ENCODE measurements around the gene ACOT13. TPM values are rescaled to one million over a fixed set of nuclear protein-coding genes. Genes with fewer than 3 reads are reported as not detected.

Gene ACOT13
- total RNA-seq, 1 experiment from 2014 or later: 33.5 TPM

DNA sequence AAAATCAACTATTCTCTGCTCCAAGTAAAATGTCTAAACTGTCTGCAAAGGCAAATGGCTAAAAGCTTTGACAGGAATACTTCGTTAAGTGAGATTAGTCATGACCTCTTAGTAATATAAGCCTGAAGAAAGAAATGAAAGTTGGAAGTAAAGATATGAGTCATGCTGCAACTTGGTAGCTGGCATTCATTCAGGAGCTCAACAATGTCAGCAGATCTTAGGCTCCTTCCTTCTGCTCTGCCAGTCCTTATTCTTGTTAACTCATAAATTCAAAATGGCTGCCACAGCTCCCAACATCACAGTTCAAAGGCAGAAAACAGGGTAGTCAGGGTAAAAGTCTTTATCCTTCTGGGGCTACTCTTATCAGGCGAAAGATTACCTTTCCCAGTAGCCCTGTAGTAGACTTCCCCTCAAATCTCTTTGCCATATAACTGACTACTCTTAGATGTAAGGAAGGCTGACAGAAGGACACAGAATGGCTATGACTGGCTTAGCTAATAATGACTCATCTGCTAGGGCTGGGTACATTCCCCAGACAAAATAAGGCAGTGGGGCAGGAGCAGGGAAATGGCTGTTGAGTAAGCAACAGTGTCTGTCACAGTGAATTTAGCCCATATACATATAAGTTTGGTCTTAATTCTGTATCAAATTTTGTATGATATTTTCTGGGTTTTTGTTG is 76.5 kb downstream of the ACOT13 start:
- no peaks in the 10 kb centered on the region for H4K20me1 ChIP-seq (ENCODE audit: insufficient read depth)
- no TSS peak for BruUV-seq (replicated peaks)
- peak overlapping the region; percentile 6 to 36; a peak in 3 of 4 replicates for H3K4me3 ChIP-seq (replicated peaks in 1 of 2; ENCODE audit: low read depth in 1 of 2, low read length in 2 of 2)
- 0 out of 2 replicates have a peak, but pooled peaks cover 3% of the 10 kb centered on the region for H3K9me2 ChIP-seq (ENCODE audit: insufficient read depth)
- peak overlapping the region; percentile 59 for H3K27ac ChIP-seq (ENCODE audit: low read depth, low read length)
- ATAC-seq (peak; percentile 88), DNase-seq (ENCODE audit: low read depth, low spot score) (peak; percentile 76)
- RAD21 ChIA-PET (ENCODE audit: low non-redundant PET in 1 of 2, low total read pairs in 2 of 2, uncharacterized antibody in 2 of 2, unreplicated experiment in 2 of 2): interaction anchor here in 1 of 2 experiments (0.8 kb wide), 1 partner anchor 160 kb away, joined by 3 read pairs; no protein-coding TSS in a partner anchor
- H3K79me2 ChIP-seq (ENCODE audit: insufficient read depth, low read length): no peaks in the 10 kb centered on the region
- CTCF ChIA-PET: interaction anchor here (1.0 to 1.3 kb wide), 4 partner anchors 16 to 222 kb away, joined by 3 to 4 read pairs (median 3); no protein-coding TSS in a partner anchor
- H3K9me3 ChIP-seq (ENCODE audit: control insufficient read depth in 1 of 2, insufficient read depth in 1 of 2, low read depth in 1 of 2, low read length in 2 of 2): no peaks in the 10 kb centered on the region
- no peaks in the 10 kb centered on the region for H3K36me3 ChIP-seq (ENCODE audit: control insufficient read depth in 1 of 2, insufficient read depth in 2 of 2, low read length in 2 of 2)
- intact Hi-C loops (cut with micrococcal nuclease): loop anchor here (1.0 kb wide), 1 partner anchor 22 kb away; no protein-coding TSS in a partner anchor
- POLR2A ChIA-PET: interaction anchor here (0.6 to 1.4 kb wide), 6 partner anchors 9 to 274 kb away, joined by 3 to 5 read pairs (median 5); no protein-coding TSS in a partner anchor
- H3K27me3 ChIP-seq (ENCODE audit: insufficient read depth, low read length): no peaks in the 10 kb centered on the region
- H3K4me2 ChIP-seq (ENCODE audit: low read length): peak overlapping the region; percentile 56
- peak overlapping the region; percentile 47 for H3K9ac ChIP-seq (ENCODE audit: low read length)
- H3K4me1 ChIP-seq (ENCODE audit: control insufficient read depth in 1 of 2, insufficient read depth in 2 of 2, low read length in 2 of 2): peaks cover 3 to 22% of the 10 kb centered on the region in 2 experiments; a peak in 3 of 4 replicates
- TF ChIP-seq SRF (IDR thresholded peaks at IDR 0.05; ENCODE audit: low read depth) (no peak), ZNF274 (IDR thresholded peaks at IDR 0.05; ENCODE audit: low read depth, low read length) (no peak), CBX3 (IDR thresholded peaks at IDR 0.05; ENCODE audit: low read depth) (peak; percentile 78), FOSL1 (IDR thresholded peaks at IDR 0.05; ENCODE audit: low read depth) (peak; percentile 76), YY1 (IDR thresholded peaks at IDR 0.05; ENCODE audit: extremely low read depth, insufficient replicate concordance, low read depth, low read length) (peak; percentile 74), SIN3A (IDR thresholded peaks at IDR 0.05; ENCODE audit: low read depth) (no peak; the same call in 1 of the 2 replicates), RAD21 (IDR thresholded peaks at IDR 0.05; ENCODE audit: low read depth) (no peak), EZH2 (IDR thresholded peaks at IDR 0.05) (no peak), EZH2phosphoT487 (IDR thresholded peaks at IDR 0.05; ENCODE audit: borderline replicate concordance) (no peak), SP1 (IDR thresholded peaks at IDR 0.05; ENCODE audit: low read depth) (peak; percentile 59), POLR2A (IDR thresholded peaks at IDR 0.05; ENCODE audit: borderline replicate concordance, extremely low read depth, insufficient read depth, insufficient read length) (no peak), ELF1 (IDR thresholded peaks at IDR 0.05; ENCODE audit: borderline replicate concordance, low read depth) (no peak), POLR2AphosphoS5 (IDR thresholded peaks at IDR 0.05; ENCODE audit: low read depth, low read length) (0 out of 2 replicates have a peak, but pooled peaks have one; percentile 3), ZFX (IDR thresholded peaks at IDR 0.05) (no peak), JUND (IDR thresholded peaks at IDR 0.05) (peak; percentile 79), REST (IDR thresholded peaks at IDR 0.05; ENCODE audit: low read depth) (no peak), EGR1 (IDR thresholded peaks at IDR 0.05; ENCODE audit: low read depth) (no peak)
- peak overlapping the region; percentile 95 for H2AFZ ChIP-seq (ENCODE audit: low read depth, low read length, poor library complexity, severe bottlenecking)
